ENCODE measurements around the gene NCEH1. TPM values are rescaled to one million over a fixed set of nuclear protein-coding genes. Genes with fewer than 3 reads are reported as not detected.

The NCEH1 gene
- total and polyA plus RNA-seq, 5 experiments from 2014 or later = 1.9 to 5.9 (median 3.4) TPM

DNA sequence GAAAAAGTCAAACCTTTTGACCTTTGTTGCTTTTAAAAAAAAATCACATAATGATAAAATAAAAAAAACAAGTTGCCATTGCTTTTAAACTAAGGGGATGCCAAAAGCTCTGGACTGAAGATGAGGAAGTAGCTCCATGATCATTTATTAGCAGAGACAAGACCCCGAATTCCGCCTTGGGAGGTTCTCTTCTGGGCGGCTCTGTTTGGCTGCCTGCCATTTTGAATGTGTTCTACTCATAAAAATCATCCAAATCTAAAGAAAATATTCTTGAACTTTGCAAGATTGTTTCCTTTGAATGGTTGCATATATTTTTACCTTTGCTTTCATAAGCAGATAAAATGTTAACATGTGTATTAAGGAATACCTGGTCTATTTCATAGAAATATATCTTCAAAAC lies 63.8 kb downstream of the NCEH1 start:
- Mint-ChIP-seq H3K27me3 (no peaks in the 10 kb centered on the region), H3K9me3 (no peaks in the 10 kb centered on the region), H3K36me3 (peaks cover 0 to 24% (median 8%) of the 10 kb centered on the region in 3 donors), H3K4me1 (peaks cover 0 to 2% (median 0%) of the 10 kb centered on the region in 4 donors), H3K4me3 (no peak overlapping the region), H3K27ac (no peak overlapping the region)
- DNase-seq (no peak), ATAC-seq (no peak)
- POLR2A ChIA-PET = no interaction called here

DNA sequence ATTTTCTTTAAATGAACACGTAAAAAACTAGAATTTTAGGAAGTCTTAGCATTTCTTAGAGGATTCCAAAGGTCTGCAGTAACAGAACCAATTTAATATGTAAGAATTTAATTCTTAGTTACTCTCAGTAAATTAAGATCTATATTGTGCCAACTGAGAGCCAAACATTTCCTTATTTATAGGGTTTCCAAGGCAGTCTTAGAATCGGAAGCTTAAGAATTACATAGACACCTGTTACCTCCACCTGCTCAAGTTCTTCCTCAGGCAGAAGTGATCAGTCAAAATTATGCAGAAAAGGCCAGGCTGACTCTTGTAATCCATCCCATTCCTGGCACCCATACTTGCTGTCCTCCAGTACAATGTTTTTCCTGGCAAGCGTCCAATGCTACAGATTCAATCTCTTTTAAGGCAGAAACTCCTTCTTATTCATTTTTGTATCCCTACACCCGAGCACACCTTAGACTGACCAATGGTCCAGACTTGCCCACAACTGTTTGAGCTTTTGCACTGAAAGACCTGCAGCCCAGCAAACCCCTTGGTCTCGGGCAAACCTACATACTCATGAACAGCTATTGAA lies 64.3 kb downstream of the NCEH1 start:
- no peak overlapping the region for H3K27ac Mint-ChIP-seq
- DNase-seq = no peak
- H3K4me3 Mint-ChIP-seq = no peak overlapping the region
- H3K4me1 Mint-ChIP-seq = peaks cover 0 to 2% (median 0%) of the 10 kb centered on the region in 4 donors
- POLR2A ChIA-PET = no interaction called here
- ATAC-seq = no peak
- H3K27me3 Mint-ChIP-seq = no peaks in the 10 kb centered on the region
- peaks cover 0 to 24% (median 8%) of the 10 kb centered on the region in 3 donors for H3K36me3 Mint-ChIP-seq
- no peaks in the 10 kb centered on the region for H3K9me3 Mint-ChIP-seq

- Mint-ChIP-seq H3K27ac (no peak overlapping the region), H3K4me1 (no peaks in the 10 kb centered on the region), H3K9me3 (no peaks in the 10 kb centered on the region), H3K36me3 (peaks cover 0 to 24% (median 13%) of the 10 kb centered on the region in 3 donors), H3K27me3 (no peaks in the 10 kb centered on the region), H3K4me3 (no peak overlapping the region)
- ATAC-seq (no peak), DNase-seq (no peak)
- POLR2A ChIA-PET = no interaction called here
Measured at GRCh38 chr3:172644258-172644657, 66.6 kb downstream of the NCEH1 start.

- Mint-ChIP-seq H3K27me3 (no peaks in the 10 kb centered on the region), H3K4me1 (no peaks in the 10 kb centered on the region), H3K4me3 (no peak overlapping the region), H3K9me3 (no peaks in the 10 kb centered on the region), H3K27ac (peak overlapping the region in 1 of 10 donors; percentile 12), H3K36me3 (peaks cover 0 to 27% (median 13%) of the 10 kb centered on the region in 3 donors)
- DNase-seq (no peak), ATAC-seq (no peak)
- POLR2A ChIA-PET = no interaction called here
Measured at GRCh38 chr3:172643506-172644179, 67.2 kb downstream of the NCEH1 start.

DNA sequence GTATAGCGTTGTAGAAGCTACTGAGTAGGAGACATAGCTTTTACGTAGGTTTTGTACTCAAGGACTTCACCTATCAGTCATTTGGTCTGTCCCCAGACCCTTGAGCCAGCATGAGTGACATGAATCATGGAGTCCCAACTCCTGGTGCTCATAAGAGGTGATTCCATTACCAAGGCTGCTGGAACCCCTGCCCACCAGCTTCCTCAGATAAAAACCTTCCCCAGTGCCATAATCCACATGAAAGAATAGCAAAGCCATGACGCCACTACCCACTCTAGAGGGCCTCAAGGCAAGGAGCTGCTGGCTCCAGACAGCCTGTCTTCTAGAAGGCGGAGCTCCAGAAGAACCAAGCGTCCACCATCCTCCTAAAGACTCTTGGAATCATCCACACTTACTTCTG lies 69.6 kb downstream of the NCEH1 start:
- Mint-ChIP-seq H3K27ac (peak overlapping the region in 1 of 10 donors; percentile 23), H3K36me3 (peaks cover 4 to 26% (median 14%) of the 10 kb centered on the region in 3 donors), H3K27me3 (no peaks in the 10 kb centered on the region), H3K4me1 (no peaks in the 10 kb centered on the region), H3K4me3 (no peak overlapping the region), H3K9me3 (no peaks in the 10 kb centered on the region)
- ATAC-seq (no peak), DNase-seq (no peak)
- POLR2A ChIA-PET = no interaction called here

DNA sequence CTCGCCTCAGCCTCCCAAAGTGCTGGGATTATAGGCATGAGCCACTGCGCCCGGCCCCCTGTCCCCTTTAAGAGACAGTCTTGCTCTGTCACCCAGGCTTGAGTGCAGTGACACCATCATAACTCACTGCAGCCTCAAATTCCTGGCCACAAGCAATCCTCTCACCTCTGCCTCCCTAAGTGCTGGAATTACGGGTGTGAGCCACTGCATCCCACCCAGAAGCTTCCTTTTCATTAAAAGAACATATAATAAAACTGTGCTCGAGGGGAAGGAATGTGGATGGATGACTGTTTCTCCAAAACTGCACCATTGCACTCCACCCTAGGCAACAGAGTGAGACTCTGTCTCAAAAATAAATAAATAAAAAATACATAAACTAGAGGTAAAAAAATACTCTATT lies 70.1 kb downstream of the NCEH1 start:
- Mint-ChIP-seq H3K9me3 (no peaks in the 10 kb centered on the region), H3K4me3 (no peak overlapping the region), H3K36me3 (peaks cover 4 to 28% (median 16%) of the 10 kb centered on the region in 3 donors), H3K4me1 (peaks cover 0 to under 1% (median 0%) of the 10 kb centered on the region in 4 donors), H3K27ac (no peak overlapping the region), H3K27me3 (no peaks in the 10 kb centered on the region)
- ATAC-seq (no peak), DNase-seq (no peak)
- POLR2A ChIA-PET = no interaction called here

DNA sequence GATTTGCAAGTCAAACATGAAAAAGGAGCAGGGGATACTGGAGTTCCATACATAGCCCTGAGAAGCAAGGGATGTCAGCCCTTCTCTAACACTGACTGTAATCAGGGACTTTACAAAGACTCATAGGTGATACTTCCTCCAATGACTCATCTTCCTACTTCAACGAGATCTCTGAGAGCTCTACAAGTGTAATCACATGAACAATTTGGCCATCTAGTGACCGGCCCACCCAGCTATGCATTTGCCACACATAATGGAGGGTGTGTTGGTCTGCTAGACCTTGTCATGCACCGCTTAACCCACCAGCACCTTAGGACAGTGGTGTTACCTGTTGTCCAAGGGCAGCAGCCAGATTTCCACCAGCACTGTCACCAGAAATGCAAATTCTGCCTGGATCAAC lies 75.3 kb downstream of the NCEH1 start:
- H3K27ac Mint-ChIP-seq = no peak overlapping the region
- DNase-seq (no peak), ATAC-seq (no peak)
- no peak overlapping the region for H3K4me3 Mint-ChIP-seq
- POLR2A ChIA-PET = no interaction called here
- H3K27me3 Mint-ChIP-seq = no peaks in the 10 kb centered on the region
- no peaks in the 10 kb centered on the region for H3K9me3 Mint-ChIP-seq
- H3K4me1 Mint-ChIP-seq = peaks cover 0 to 4% (median 0%) of the 10 kb centered on the region in 4 donors
- peaks cover 9 to 42% (median 22%) of the 10 kb centered on the region in 3 donors for H3K36me3 Mint-ChIP-seq

DNA sequence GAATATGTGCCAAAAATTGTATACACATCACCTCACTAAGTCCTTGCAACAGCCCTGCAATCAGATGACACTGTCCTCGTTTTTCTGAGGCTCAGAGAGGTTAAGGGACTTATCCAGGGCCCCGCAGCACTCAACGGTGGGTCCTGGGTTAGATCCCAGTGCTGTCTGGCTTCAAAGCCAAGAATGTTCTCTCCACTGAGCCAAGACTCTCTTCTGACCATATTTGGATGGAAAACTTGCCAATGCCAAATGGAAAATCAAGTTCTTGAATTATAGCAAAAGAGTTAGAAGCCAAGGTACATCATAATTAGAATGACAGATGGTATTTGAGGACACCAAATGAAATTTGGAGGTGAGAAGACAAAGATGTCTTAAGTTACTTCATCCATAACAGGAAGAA lies 75.9 kb downstream of the NCEH1 start:
- H3K27ac Mint-ChIP-seq = no peak overlapping the region
- H3K27me3 Mint-ChIP-seq = no peaks in the 10 kb centered on the region
- H3K36me3 Mint-ChIP-seq = peaks cover 9 to 45% (median 19%) of the 10 kb centered on the region in 3 donors
- DNase-seq (no peak), ATAC-seq (no peak)
- H3K9me3 Mint-ChIP-seq = no peaks in the 10 kb centered on the region
- peaks cover 0 to 4% (median 0%) of the 10 kb centered on the region in 4 donors for H3K4me1 Mint-ChIP-seq
- POLR2A ChIA-PET = no interaction called here
- H3K4me3 Mint-ChIP-seq = no peak overlapping the region

GRCh38 chr3:172630316-172630715 lies 80.6 kb downstream of the NCEH1 start:
- POLR2A ChIA-PET = no interaction called here
- Mint-ChIP-seq H3K9me3 (no peaks in the 10 kb centered on the region), H3K36me3 (peaks cover 4 to 32% (median 19%) of the 10 kb centered on the region in 3 donors), H3K4me1 (no peaks in the 10 kb centered on the region), H3K4me3 (no peak overlapping the region), H3K27me3 (no peaks in the 10 kb centered on the region), H3K27ac (peak overlapping the region in 1 of 10 donors; percentile 48)
- ATAC-seq (no peak), DNase-seq (no peak)

GRCh38 chr3:172629470-172629869 lies 81.4 kb downstream of the NCEH1 start:
- Mint-ChIP-seq H3K9me3 (no peaks in the 10 kb centered on the region), H3K27me3 (no peaks in the 10 kb centered on the region), H3K4me3 (no peak overlapping the region), H3K27ac (peak overlapping the region in 1 of 10 donors; percentile 36), H3K4me1 (no peaks in the 10 kb centered on the region), H3K36me3 (peaks cover 4 to 23% (median 13%) of the 10 kb centered on the region in 3 donors)
- POLR2A ChIA-PET = no interaction called here
- DNase-seq = no peak
- ATAC-seq = no peak

DNA sequence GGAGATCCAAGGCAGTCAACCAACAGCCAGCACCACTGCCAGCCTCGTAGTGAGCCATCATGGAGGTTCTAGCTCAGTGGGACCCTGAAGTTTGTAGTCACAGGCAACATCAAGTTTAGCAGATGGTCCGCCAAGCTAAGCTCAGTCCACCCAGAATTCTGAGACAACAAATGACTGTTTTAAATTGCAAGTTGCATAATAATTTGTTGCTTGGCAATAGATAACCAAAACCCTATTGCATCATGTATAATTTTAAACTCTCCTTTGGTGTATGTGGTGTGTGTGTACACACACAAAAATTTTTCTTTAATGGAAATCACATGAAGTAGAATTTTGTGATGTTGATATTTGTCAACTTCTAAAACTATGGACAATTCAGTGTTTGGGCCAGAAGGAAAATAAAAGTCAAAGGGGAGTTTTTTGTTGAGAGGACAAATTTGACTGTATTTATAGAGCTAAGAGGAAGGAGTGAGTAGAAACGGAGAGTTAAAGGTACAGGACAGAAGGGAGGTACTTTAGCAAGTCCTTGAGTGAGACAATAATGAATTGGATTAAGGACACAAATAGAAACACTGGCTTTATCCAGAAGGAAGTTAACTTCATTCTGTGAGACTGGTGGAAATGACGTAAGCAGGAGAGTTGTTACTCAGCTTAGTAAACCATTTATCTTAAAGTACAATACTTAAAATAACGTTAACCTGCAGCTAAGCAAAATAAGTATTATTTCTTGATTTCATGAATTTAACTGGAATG lies 83.6 kb downstream of the NCEH1 start:
- Mint-ChIP-seq H3K4me3 (no peak overlapping the region), H3K9me3 (peaks cover 0 to 2% (median 0%) of the 10 kb centered on the region in 9 donors), H3K36me3 (peaks cover 0 to 6% (median 5%) of the 10 kb centered on the region in 3 donors), H3K27me3 (no peaks in the 10 kb centered on the region), H3K4me1 (peaks cover 0 to 7% (median 1%) of the 10 kb centered on the region in 4 donors), H3K27ac (no peak overlapping the region)
- no peak for ATAC-seq
- no peak for DNase-seq
- POLR2A ChIA-PET = no interaction called here

GRCh38 chr3:172626021-172626640 lies 84.7 kb downstream of the NCEH1 start:
- no peak for ATAC-seq
- POLR2A ChIA-PET = no interaction called here
- DNase-seq = no peak
- H3K9me3 Mint-ChIP-seq = peaks cover 0 to 2% (median 0%) of the 10 kb centered on the region in 9 donors
- H3K4me3 Mint-ChIP-seq = no peak overlapping the region
- H3K27me3 Mint-ChIP-seq = no peaks in the 10 kb centered on the region
- peaks cover 0 to 7% (median 2%) of the 10 kb centered on the region in 4 donors for H3K4me1 Mint-ChIP-seq
- H3K27ac Mint-ChIP-seq = no peak overlapping the region
- H3K36me3 Mint-ChIP-seq = peaks cover 0 to 6% (median 5%) of the 10 kb centered on the region in 3 donors

DNA sequence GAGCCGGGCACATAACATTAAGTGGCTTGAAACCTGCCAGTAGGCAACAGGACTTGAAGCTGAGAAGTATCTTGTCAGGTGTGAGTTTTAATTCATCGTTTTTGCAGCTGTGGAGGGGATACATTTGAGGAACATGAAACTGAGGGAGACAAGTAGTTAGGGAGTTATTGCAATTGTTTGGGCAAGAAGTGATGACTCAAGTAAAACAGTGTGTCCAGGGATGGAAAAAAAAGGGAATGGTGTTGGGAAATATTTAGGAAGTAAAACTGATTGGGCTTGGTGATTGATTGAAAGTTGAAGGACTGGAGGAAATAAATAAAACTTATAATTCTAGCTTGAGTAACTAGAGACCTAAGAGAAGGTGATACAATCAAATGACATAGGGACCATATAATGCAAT lies 85.5 kb downstream of the NCEH1 start:
- Mint-ChIP-seq H3K27me3 (no peaks in the 10 kb centered on the region), H3K9me3 (peaks cover 0 to 2% (median 0%) of the 10 kb centered on the region in 9 donors), H3K4me1 (peaks cover 0 to 7% (median 2%) of the 10 kb centered on the region in 4 donors), H3K36me3 (peaks cover 0 to 6% (median 5%) of the 10 kb centered on the region in 3 donors), H3K27ac (no peak overlapping the region), H3K4me3 (no peak overlapping the region)
- POLR2A ChIA-PET = no interaction called here
- ATAC-seq (no peak), DNase-seq (no peak)

All from naive thymus-derived CD8-positive, alpha-beta T cell (primary cell).